GM21786 (cell line): ENCODE results near the gene PLPP4.
"Not testable (repeated sequence)": the region's sequence is repeated elsewhere in the genome, so short reads cannot be mapped to it uniquely, and the experiment has no call there.

ENCODE experiments used
- ATAC-seq: cut with Tn5 transposase; IDR thresholded peaks from one replicate; pipeline ENCODE4 v1.9.1; 2021; ENCODE audit not compliant: unreplicated experiment

The PLPP4 gene

GRCh38 chr10:120485946-120486345 lies 28.9 kb downstream of the PLPP4 start:
- ATAC-seq = no peak

GRCh38 chr10:120486671-120487205 lies 29.7 kb downstream of the PLPP4 start:
- no peak for ATAC-seq

GRCh38 chr10:120490288-120490687 lies 33.3 kb downstream of the PLPP4 start:
- ATAC-seq = no peak

GRCh38 chr10:120492346-120492745 lies 35.3 kb downstream of the PLPP4 start:
- ATAC-seq = no peak

- no peak for ATAC-seq
Observed at GRCh38 chr10:120493411-120494312, 36.6 kb downstream of the PLPP4 start.

- ATAC-seq = no peak
Observed at GRCh38 chr10:120494313-120494710, 37.3 kb downstream of the PLPP4 start.

GRCh38 chr10:120495226-120496009 lies 38.4 kb downstream of the PLPP4 start:
- ATAC-seq = no peak

- ATAC-seq = no peak
Observed at GRCh38 chr10:120499883-120500282, 42.9 kb downstream of the PLPP4 start.

GRCh38 chr10:120503689-120504088 lies 46.7 kb downstream of the PLPP4 start:
- ATAC-seq = no peak

- ATAC-seq = not testable (repeated sequence)
Observed at GRCh38 chr10:120504227-120504626, 47.2 kb downstream of the PLPP4 start.

GRCh38 chr10:120505056-120505455 lies 48.0 kb downstream of the PLPP4 start:
- ATAC-seq = no peak

GRCh38 chr10:120505866-120506265 lies 48.8 kb downstream of the PLPP4 start:
- no peak for ATAC-seq

GRCh38 chr10:120506674-120507073 lies 49.6 kb downstream of the PLPP4 start:
- ATAC-seq = no peak

- ATAC-seq = no peak
Observed at GRCh38 chr10:120507175-120507574, 50.1 kb downstream of the PLPP4 start.

- no peak for ATAC-seq
Observed at GRCh38 chr10:120507651-120508050, 50.6 kb downstream of the PLPP4 start.

- ATAC-seq = no peak
Observed at GRCh38 chr10:120508393-120508792, 51.4 kb downstream of the PLPP4 start.

GRCh38 chr10:120508966-120509365 lies 51.9 kb downstream of the PLPP4 start:
- ATAC-seq = no peak

GRCh38 chr10:120511165-120511564 lies 54.1 kb downstream of the PLPP4 start:
- ATAC-seq = no peak

- no peak for ATAC-seq
Observed at GRCh38 chr10:120513307-120513796, 56.3 kb downstream of the PLPP4 start.

- no peak for ATAC-seq
Observed at GRCh38 chr10:120514035-120514620, 57.1 kb downstream of the PLPP4 start.

GRCh38 chr10:120514959-120515358 lies 57.9 kb downstream of the PLPP4 start:
- ATAC-seq = no peak
